Stimulated activated CD8-positive, alpha-beta memory T cell treated with anti-CD3 and anti-CD28 coated beads, Interleukin-12 subunit alpha, Interleukin-12 subunit beta, amount 100 ng/mL, for 1 hour (primary cell): ENCODE results near the gene HEXD.
A peak's percentile ranks its signal among the peaks of the same experiment; 100 is the strongest.
"Not testable (repeated sequence)": the region's sequence is repeated elsewhere in the genome, so short reads cannot be mapped to it uniquely, and the experiment has no call there.

ENCODE experiments used
- DNase-seq: peaks from one replicate; pipeline ENCODE4 v3.0.0-alpha.2; 2020; ENCODE audit warnings: low read depth

The HEXD gene

GRCh38 chr17:82440991-82441627 is 23.0 kb downstream of the HEXD start:
- DNase-seq = no peak

GRCh38 chr17:82441691-82442487 is 23.7 kb downstream of the HEXD start:
- no peak for DNase-seq

- no peak for DNase-seq
These were observed 24.7 kb downstream of the HEXD start for GRCh38 chr17:82442643-82443464.

GRCh38 chr17:82443465-82444283 is 25.5 kb downstream of the HEXD start:
- DNase-seq = no peak

GRCh38 chr17:82444284-82444893 is 26.2 kb downstream of the HEXD start:
- DNase-seq = no peak

GRCh38 chr17:82444941-82445521 is 26.9 kb downstream of the HEXD start:
- DNase-seq = no peak

- DNase-seq = no peak
These were observed 27.4 kb downstream of the HEXD start for GRCh38 chr17:82445542-82445941.

- no peak for DNase-seq
These were observed 28.0 kb downstream of the HEXD start for GRCh38 chr17:82446124-82446523.

- no peak for DNase-seq
These were observed 28.5 kb downstream of the HEXD start for GRCh38 chr17:82446649-82447048.

GRCh38 chr17:82447876-82448275 is 29.7 kb downstream of the HEXD start:
- DNase-seq = no peak

GRCh38 chr17:82449131-82449882 is 31.2 kb downstream of the HEXD start:
- DNase-seq = peak; percentile 57

GRCh38 chr17:82449883-82450356 is 31.8 kb downstream of the HEXD start:
- DNase-seq = peak; percentile 12

- DNase-seq = peak; percentile 94
These were observed 32.4 kb downstream of the HEXD start, which contains the start of gene CYBC1 for GRCh38 chr17:82450357-82451106. Gene CYBC1 (minus strand): TSS chr17:82450752. CDS start chr17:82449254, 1,498 bp downstream.

GRCh38 chr17:82452162-82452561 is 34.0 kb downstream of the HEXD start:
- no peak for DNase-seq

- not testable (repeated sequence) for DNase-seq
These were observed 35.0 kb downstream of the HEXD start for GRCh38 chr17:82453151-82453550.

- DNase-seq = not testable (repeated sequence)
These were observed 35.6 kb downstream of the HEXD start for GRCh38 chr17:82453706-82454105.

GRCh38 chr17:82457073-82457928 is 39.2 kb downstream of the HEXD start:
- DNase-seq = no peak

GRCh38 chr17:82457929-82458178 is 39.7 kb downstream of the HEXD start:
- peak; percentile 87 for DNase-seq
